ENCODE results near the gene MID1. TPM values are rescaled to one million over a fixed set of nuclear protein-coding genes. Genes with fewer than 3 reads are reported as not detected.

The MID1 gene
- total RNA-seq, 3 donors from 2014 or later, result 6.9 to 18.9 (median 10.8) TPM

- TF ChIP-seq POLR2A (IDR thresholded peaks at IDR 0.05) (no peak), POLR2AphosphoS5 (IDR thresholded peaks at IDR 0.05) (no peak), CTCF (IDR thresholded peaks at IDR 0.05) (no peak)
- Histone ChIP-seq H3K9me3 (peaks cover 0 to 8% of the 10 kb centered on the region in 2 donors), H3K4me1 (no peaks in the 10 kb centered on the region), H3K4me3 (no peak overlapping the region), H3K36me3 (no peaks in the 10 kb centered on the region), H3K27me3 (peaks cover 0 to 6% of the 10 kb centered on the region in 2 donors), H3K27ac (no peak overlapping the region)
- no peak for DNase-seq (ENCODE audit: low spot score in 2 of 2)
- intact Hi-C loops (cut with DNase I; ENCODE audit: low total_unique reads), result loop anchor here (5.0 kb wide), 1 partner anchor 137 kb away; no protein-coding TSS in a partner anchor
Measured at GRCh38 chrX:10399043-10399741, 221.2 kb downstream of the MID1 start.

- no peak overlapping the region for H3K27ac ChIP-seq
Measured at GRCh38 chrX:10398215-10398614, 222.2 kb downstream of the MID1 start.

GRCh38 chrX:10397349-10397748 is 223.0 kb downstream of the MID1 start:
- peaks cover 0 to 8% of the 10 kb centered on the region in 2 donors for H3K9me3 ChIP-seq
- H3K27ac ChIP-seq, result no peak overlapping the region
- intact Hi-C loops (cut with DNase I; ENCODE audit: low total_unique reads), result loop anchor here (5.0 kb wide), 1 partner anchor 135 kb away; no protein-coding TSS in a partner anchor
- H3K36me3 ChIP-seq, result no peaks in the 10 kb centered on the region
- TF ChIP-seq CTCF (IDR thresholded peaks at IDR 0.05) (no peak), POLR2A (IDR thresholded peaks at IDR 0.05) (no peak), POLR2AphosphoS5 (IDR thresholded peaks at IDR 0.05) (no peak)
- H3K4me1 ChIP-seq, result no peaks in the 10 kb centered on the region
- DNase-seq (ENCODE audit: low spot score in 2 of 2), result no peak
- H3K27me3 ChIP-seq, result peaks cover 0 to 6% of the 10 kb centered on the region in 2 donors
- H3K4me3 ChIP-seq, result no peak overlapping the region

More at GRCh38 chrX:10398215-10398614, 222.2 kb downstream of the MID1 start:
- Histone ChIP-seq H3K27me3 (peaks cover 0 to 6% of the 10 kb centered on the region in 2 donors), H3K9me3 (peaks cover 0 to 8% of the 10 kb centered on the region in 2 donors), H3K4me3 (no peak overlapping the region), H3K36me3 (no peaks in the 10 kb centered on the region), H3K4me1 (no peaks in the 10 kb centered on the region)
- TF ChIP-seq CTCF (IDR thresholded peaks at IDR 0.05) (no peak), POLR2A (IDR thresholded peaks at IDR 0.05) (no peak)
- intact Hi-C loops (cut with DNase I; ENCODE audit: low total_unique reads), result loop anchor here (5.0 kb wide), 1 partner anchor 136 kb away; no protein-coding TSS in a partner anchor
- no peak for DNase-seq (ENCODE audit: low spot score in 2 of 2)

- Histone ChIP-seq H3K36me3 (no peaks in the 10 kb centered on the region), H3K9me3 (no peaks in the 10 kb centered on the region), H3K27ac (no peak overlapping the region), H3K27me3 (peaks cover 0 to 19% of the 10 kb centered on the region in 2 donors), H3K4me3 (no peak overlapping the region), H3K4me1 (no peaks in the 10 kb centered on the region)
- intact Hi-C loops (cut with DNase I; ENCODE audit: low total_unique reads), result loop anchor here (5.0 kb wide), 1 partner anchor 133 kb away; no protein-coding TSS in a partner anchor
- no peak for DNase-seq (ENCODE audit: low spot score in 2 of 2)
- no peak for TF ChIP-seq POLR2AphosphoS5 (IDR thresholded peaks at IDR 0.05)
- TF ChIP-seq CTCF (IDR thresholded peaks at IDR 0.05), result no peak
- TF ChIP-seq POLR2A (IDR thresholded peaks at IDR 0.05), result no peak
Measured at GRCh38 chrX:10395643-10396042, 224.7 kb downstream of the MID1 start.

Measured in breast epithelium (tissue), 4 donors.